B cell (primary cell): ENCODE results near the gene WBP4. TPM values are rescaled to one million over a fixed set of nuclear protein-coding genes. Genes with fewer than 3 reads are reported as not detected.

ENCODE experiments used
- ATAC-seq: fragments of 200-7000 bp; cut with Tn5 transposase; one replicate; pipeline ENCODE4 v1.10.0; 2021; ENCODE audit warnings: low read depth, mild to moderate bottlenecking, moderate number of reproducible peaks, moderate library complexity
- CTCF ChIA-PET: fragments of 350-600 bp; sonication (Branson Sonifier 250); formaldehyde crosslinking; loops from one replicate; lab custom pipeline; 2021; ENCODE audit warnings: antibody characterized with exemption, inconsistent platforms; lab: Charles Lee
- POLR2A ChIA-PET: fragments of 350-600 bp; sonication (Branson Sonifier 250); formaldehyde crosslinking; loops from one replicate; lab custom pipeline; 2021; ENCODE audit warnings: antibody characterized with exemption; lab: Charles Lee
- DNase-seq: peaks from one replicate; pipeline ENCODE4 v3.0.0; 2013
- H2AFZ ChIP-seq: 2 replicates; pipeline ENCODE4 v1.6.1; 2012; ENCODE audit warnings: mild to moderate bottlenecking, low read depth, low read length; ENCODE audit not compliant: insufficient read depth, poor library complexity, severe bottlenecking
- H3K27ac ChIP-seq, 2 donors: 1 replicate in 1 of 2; 2 replicates in 1 of 2; pipeline ENCODE4 v1.5.1; 2012 to 2013; ENCODE audit warnings: low read length in 2 of 2, mild to moderate bottlenecking in 2 of 2, moderate library complexity in 1 of 2
- H3K27me3 ChIP-seq, 4 experiments: fragments of 200-600 bp in 1 of 4; sonication (generic) in 1 of 4; replicated peaks in 1 of 4; 1 replicate in 2 of 4; 2 replicates in 2 of 4; pipeline versions ENCODE4 v1.6.1 to v1.7.0; 2013 to 2016; ENCODE audit warnings: low read length in 3 of 4, mild to moderate bottlenecking in 2 of 4, mixed read lengths in 1 of 4, moderate library complexity in 1 of 4; ENCODE audit not compliant: insufficient read depth in 4 of 4, control insufficient read depth in 3 of 4; ENCODE audit errors: control extremely low read depth in 1 of 4
- H3K36me3 ChIP-seq, 2 experiments: replicated peaks in 1 of 2; 1 replicate in 1 of 2; 2 replicates in 1 of 2; pipeline versions ENCODE4 v1.6.1 to v1.7.1; 2013; ENCODE audit warnings: low read length in 1 of 2; ENCODE audit not compliant: insufficient read depth in 2 of 2, control insufficient read depth in 1 of 2; ENCODE audit errors: control extremely low read depth in 1 of 2, extremely low read depth in 1 of 2
- H3K4me1 ChIP-seq, 2 donors: fragments of 200-600 bp in 1 of 2; sonication (generic) in 1 of 2; 1 replicate in 1 of 2; 2 replicates in 1 of 2; pipeline versions ENCODE4 v1.5.1 to v1.6.1; 2013 to 2017; ENCODE audit warnings: low read length in 2 of 2; ENCODE audit not compliant: control insufficient read depth in 2 of 2, insufficient read depth in 2 of 2
- H3K4me2 ChIP-seq: replicated peaks from 2 replicates; pipeline ENCODE3; 2012; ENCODE audit warnings: mild to moderate bottlenecking, low read depth, low read length; ENCODE audit not compliant: poor library complexity, severe bottlenecking
- H3K4me3 ChIP-seq, 5 experiments: fragments of 200-600 bp in 1 of 5; sonication (generic) in 1 of 5; 1 replicate in 3 of 5; 2 replicates in 2 of 5; pipeline versions ENCODE4 v1.5.1 to v1.7.0; 2011 to 2016; ENCODE audit warnings: low read length in 4 of 5, mild to moderate bottlenecking in 4 of 5, low read depth in 2 of 5, control low read depth in 1 of 5, moderate library complexity in 1 of 5; ENCODE audit not compliant: insufficient read depth in 1 of 5; ENCODE audit errors: control extremely low read depth in 1 of 5, extremely low read depth in 1 of 5
- H3K79me2 ChIP-seq: fragments of 200-600 bp; sonication (generic); one replicate; pipeline ENCODE4 v1.6.0; 2016; ENCODE audit warnings: low read length; ENCODE audit not compliant: control insufficient read depth, insufficient read depth
- H3K9ac ChIP-seq: fragments of 200-600 bp; sonication (generic); 2 replicates; pipeline ENCODE4 v1.6.1; 2017; ENCODE audit warnings: mild to moderate bottlenecking, low read length, moderate library complexity
- H3K9me3 ChIP-seq, 3 donors: one replicate each; pipeline versions ENCODE4 v1.6.1 to v1.7.1; 2013; ENCODE audit warnings: low read length in 2 of 3; ENCODE audit not compliant: control insufficient read depth in 2 of 3, insufficient read depth in 1 of 3; ENCODE audit errors: control extremely low read depth in 1 of 3
- H4K20me1 ChIP-seq: 2 replicates; pipeline ENCODE4 v1.6.0; 2012; ENCODE audit warnings: mild to moderate bottlenecking, low read length; ENCODE audit not compliant: insufficient read depth, control insufficient read depth, poor library complexity, severe bottlenecking
- H3K27ac Mint-ChIP-seq: one replicate; pipeline ENCODE4 v1.8.0; 2021; ENCODE audit warnings: mixed read lengths
- H3K27me3 Mint-ChIP-seq: one replicate; pipeline ENCODE4 v1.8.0; 2021; ENCODE audit warnings: mixed read lengths
- H3K4me1 Mint-ChIP-seq: one replicate; pipeline ENCODE4 v1.8.0; 2021; ENCODE audit warnings: mixed read lengths
- H3K4me3 Mint-ChIP-seq: one replicate; pipeline ENCODE4 v1.8.0; 2021; ENCODE audit warnings: mixed read lengths
- H3K9me3 Mint-ChIP-seq: one replicate; pipeline ENCODE4 v1.8.0; 2022; ENCODE audit warnings: mixed read lengths; ENCODE audit not compliant: insufficient read depth
- CTCF ChIP-seq: fragments of 200-600 bp; IDR thresholded peaks from one replicate; pipeline ENCODE4 v1.8.0; 2022; ENCODE audit warnings: antibody characterized with exemption, mild to moderate bottlenecking
- EZH2 ChIP-seq: IDR thresholded peaks from 2 replicates; pipeline ENCODE4 v1.6.1; 2012; ENCODE audit warnings: borderline replicate concordance, low read depth, mild to moderate bottlenecking, moderate library complexity, low read length; ENCODE audit not compliant: insufficient read depth, poor library complexity, severe bottlenecking
- WGBS: methylation state at CpG from one replicate; pipeline ENCODE4 v1.1.5; 2013; ENCODE audit warnings: missing lambda C conversion rate; ENCODE audit not compliant: insufficient coverage; 5-methylcytosine and 5-hydroxymethylcytosine counted together
- intact Hi-C: fragments of 100-400 bp; cut with micrococcal nuclease; formaldehyde crosslinking; loops from one replicate; pipeline ENCODE4 v1.10.0; 2022
- polyA plus RNA-seq: library from polyadenylated mRNA; depleted of rRNA; stranded (reverse); fragments of >200 nt; gene quantifications from 2 replicates; pipeline ENCODE4 v1.2.3, GENCODE V29; 2012
- total RNA-seq, 2 donors: library from RNA; stranded (reverse); fragments of 120-200 nt in 1 of 2; gene quantifications; 1 replicate in 1 of 2; 2 replicates in 1 of 2; pipeline versions ENCODE4 v1.2.3 to v1.2.4, GENCODE V29; 2013 to 2022

WBP4 gene
- total and polyA plus RNA-seq, 2 donors (not counting 1 experiment from before 2014, with no cell fraction given) = 1.8 to 10.4 TPM

GRCh38 chr13:41061914-41062837 lies 867 bp downstream of the WBP4 start:
- TF ChIP-seq EZH2 = no peak
- no peak for TF ChIP-seq CTCF
- no peaks in the 10 kb centered on the region for H3K9me3 ChIP-seq
- H3K36me3 ChIP-seq = peaks cover 6 to 12% of the 10 kb centered on the region in 2 experiments
- Mint-ChIP-seq H3K27ac (peak overlapping the region; percentile 100), H3K9me3 (no peaks in the 10 kb centered on the region), H3K4me3 (peak overlapping the region; percentile 100), H3K27me3 (no peaks in the 10 kb centered on the region), H3K4me1 (peaks cover 33% of the 10 kb centered on the region)
- WGBS = 7% methylated on average over 16 of the region's 24 CpGs
- no peak for DNase-seq
- peaks cover 47% of the 10 kb centered on the region for H3K79me2 ChIP-seq
- peak overlapping the region; percentile 83 for H3K4me2 ChIP-seq
- H4K20me1 ChIP-seq = no peaks in the 10 kb centered on the region
- peak overlapping the region; percentile 69 to 99 (median 98) for H3K4me3 ChIP-seq
- POLR2A ChIA-PET = interaction anchor here (1.3 to 3.2 kb wide), 3 partner anchors 43 to 137 kb away, joined by 5 to 32 read pairs (median 11); partner anchors contain the start of gene ELF1
- peak; percentile 9 for ATAC-seq
- peak overlapping the region; percentile 85 for H3K9ac ChIP-seq
- H2AFZ ChIP-seq = peak overlapping the region; percentile 93
- peak overlapping the region; percentile 86 to 91 for H3K27ac ChIP-seq
- H3K4me1 ChIP-seq = peaks cover 12 to 14% of the 10 kb centered on the region in 2 donors
- CTCF ChIA-PET = interaction anchor here (0.6 to 3.7 kb wide), 5 partner anchors 8 to 200 kb away, joined by 5 to 31 read pairs (median 15); partner anchors contain the start of gene ELF1
- H3K27me3 ChIP-seq = no peaks in the 10 kb centered on the region
- intact Hi-C loops = loop anchor here (1.0 to 2.0 kb wide), 7 partner anchors 13 to 1315 kb away; partner anchors contain the start of genes MRPS31, MTRF1 and NAA16
